Stimulated activated CD4-positive, alpha-beta T cell treated with anti-CD3 and anti-CD28 coated beads, TNF-alpha, amount 100 ng/mL, for 4 hours (primary cell): ENCODE data around the gene RBL1.
"Not testable (repeated sequence)": the region's sequence is repeated elsewhere in the genome, so short reads cannot be mapped to it uniquely, and the experiment has no call there.

Experiments used
- DNase-seq, 3 experiments: peaks; one replicate each; pipeline ENCODE4 v3.0.0-alpha.2; 2020; ENCODE audit warnings: low read depth in 3 of 3

RBL1 gene, protein sequence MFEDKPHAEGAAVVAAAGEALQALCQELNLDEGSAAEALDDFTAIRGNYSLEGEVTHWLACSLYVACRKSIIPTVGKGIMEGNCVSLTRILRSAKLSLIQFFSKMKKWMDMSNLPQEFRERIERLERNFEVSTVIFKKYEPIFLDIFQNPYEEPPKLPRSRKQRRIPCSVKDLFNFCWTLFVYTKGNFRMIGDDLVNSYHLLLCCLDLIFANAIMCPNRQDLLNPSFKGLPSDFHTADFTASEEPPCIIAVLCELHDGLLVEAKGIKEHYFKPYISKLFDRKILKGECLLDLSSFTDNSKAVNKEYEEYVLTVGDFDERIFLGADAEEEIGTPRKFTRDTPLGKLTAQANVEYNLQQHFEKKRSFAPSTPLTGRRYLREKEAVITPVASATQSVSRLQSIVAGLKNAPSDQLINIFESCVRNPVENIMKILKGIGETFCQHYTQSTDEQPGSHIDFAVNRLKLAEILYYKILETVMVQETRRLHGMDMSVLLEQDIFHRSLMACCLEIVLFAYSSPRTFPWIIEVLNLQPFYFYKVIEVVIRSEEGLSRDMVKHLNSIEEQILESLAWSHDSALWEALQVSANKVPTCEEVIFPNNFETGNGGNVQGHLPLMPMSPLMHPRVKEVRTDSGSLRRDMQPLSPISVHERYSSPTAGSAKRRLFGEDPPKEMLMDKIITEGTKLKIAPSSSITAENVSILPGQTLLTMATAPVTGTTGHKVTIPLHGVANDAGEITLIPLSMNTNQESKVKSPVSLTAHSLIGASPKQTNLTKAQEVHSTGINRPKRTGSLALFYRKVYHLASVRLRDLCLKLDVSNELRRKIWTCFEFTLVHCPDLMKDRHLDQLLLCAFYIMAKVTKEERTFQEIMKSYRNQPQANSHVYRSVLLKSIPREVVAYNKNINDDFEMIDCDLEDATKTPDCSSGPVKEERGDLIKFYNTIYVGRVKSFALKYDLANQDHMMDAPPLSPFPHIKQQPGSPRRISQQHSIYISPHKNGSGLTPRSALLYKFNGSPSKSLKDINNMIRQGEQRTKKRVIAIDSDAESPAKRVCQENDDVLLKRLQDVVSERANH

DNA sequence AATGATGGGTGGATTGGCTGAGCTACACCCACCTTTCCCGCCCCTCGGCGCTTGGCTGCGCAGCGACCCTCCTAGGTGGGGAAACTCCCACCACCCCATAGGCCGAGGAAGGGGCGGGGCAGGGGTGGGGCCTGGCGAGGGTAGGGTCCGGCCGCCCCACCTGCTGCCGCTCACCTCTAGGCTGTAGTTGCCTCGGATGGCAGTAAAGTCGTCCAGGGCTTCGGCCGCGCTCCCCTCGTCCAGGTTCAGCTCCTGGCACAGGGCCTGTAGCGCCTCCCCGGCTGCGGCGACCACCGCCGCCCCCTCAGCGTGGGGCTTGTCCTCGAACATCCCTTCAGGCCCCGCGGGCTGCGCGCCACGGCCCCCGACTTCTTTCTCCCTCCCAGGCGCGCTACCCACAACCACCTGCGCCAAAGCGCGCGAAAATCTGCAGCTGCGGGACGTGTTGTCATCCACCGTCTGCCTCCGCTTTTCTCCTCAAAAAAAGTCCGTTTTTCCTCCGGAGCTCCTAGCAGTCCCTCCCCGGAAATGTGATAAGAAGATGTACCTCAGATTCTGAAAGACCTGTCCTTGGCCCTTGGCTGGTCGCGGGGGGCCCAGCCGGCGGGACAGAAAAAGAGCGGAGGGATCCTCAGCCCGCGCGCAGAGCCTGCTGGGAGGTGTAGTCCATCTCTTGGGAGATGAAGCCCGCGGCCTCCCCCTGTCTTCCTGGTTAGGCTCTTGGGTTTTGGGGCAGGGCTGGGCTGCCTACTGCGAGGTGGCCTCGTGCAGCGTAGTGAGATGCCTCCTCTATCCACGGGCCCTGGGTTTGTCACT, at the start of gene RBL1:
Gene RBL1, minus strand, starts transcription at position 399 of the 816 bp plus-strand sequence. Its CDS starts 69 bp downstream, at position 330.
- DNase-seq: peak; percentile 67 to 83 (median 72)

DNA sequence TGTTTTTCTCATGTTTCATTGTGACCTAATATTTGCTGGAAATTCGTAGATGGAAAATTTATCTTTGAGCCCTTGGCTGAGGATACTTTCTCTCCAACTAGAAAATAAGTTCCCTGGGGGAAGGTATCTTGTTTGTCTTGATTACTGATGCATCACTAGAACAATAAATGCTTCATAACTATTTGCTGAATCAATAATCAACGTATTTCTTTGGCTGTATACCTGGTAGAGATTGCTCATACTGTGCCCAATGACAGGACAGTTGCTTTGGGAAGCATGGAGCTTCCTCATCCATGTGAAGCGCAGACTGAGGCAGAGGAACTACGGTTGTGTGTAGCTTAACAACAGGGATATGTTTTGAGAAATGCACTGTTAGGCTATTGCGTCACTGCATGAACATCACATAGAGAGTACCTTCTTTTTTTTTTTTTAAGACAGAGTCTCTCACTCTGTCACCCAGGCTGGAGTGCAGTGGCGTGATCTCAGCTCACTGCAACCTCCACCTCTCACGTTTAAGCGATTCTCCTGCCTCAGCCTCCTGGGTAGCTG, 49.1 kb upstream of the RBL1 start:
- no peak for DNase-seq

DNA sequence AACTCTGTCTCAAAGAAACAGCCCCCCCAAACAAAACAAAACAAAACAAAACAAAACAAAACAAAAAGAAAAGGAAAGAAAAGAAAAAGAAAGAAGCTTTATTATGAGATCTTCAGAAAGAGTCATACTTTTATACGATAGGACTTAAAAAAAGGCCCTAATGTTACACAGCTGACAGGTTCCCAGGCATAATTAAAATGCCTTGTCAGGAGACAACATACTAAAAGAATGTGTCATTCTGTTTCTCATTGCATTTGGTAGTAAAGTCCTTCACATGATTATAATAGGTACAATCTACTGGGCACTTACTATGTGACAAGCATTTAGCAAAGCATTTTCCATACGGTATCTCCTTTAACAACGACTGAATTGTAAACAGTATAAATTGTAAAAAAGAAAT, 46.9 kb upstream of the RBL1 start:
- no peak for DNase-seq

DNA sequence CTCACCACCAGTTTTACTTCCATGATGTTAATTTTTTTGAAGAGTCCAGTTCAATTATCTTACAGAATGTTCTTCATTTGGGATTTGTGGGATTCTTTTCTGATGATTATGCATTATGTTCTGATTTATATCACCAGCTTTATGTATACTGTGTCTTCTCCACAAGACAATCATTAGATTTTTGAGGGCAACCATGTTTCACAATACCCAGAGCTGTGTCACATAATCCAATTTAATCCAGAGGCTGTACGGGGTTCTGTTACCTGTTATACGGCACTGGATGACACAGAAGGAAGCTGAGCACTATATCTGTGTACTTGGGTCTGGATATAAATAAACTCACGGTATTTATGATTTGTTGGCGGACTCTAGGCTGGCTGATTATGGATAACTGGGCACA, 41.8 kb upstream of the RBL1 start:
- DNase-seq: no peak

DNA sequence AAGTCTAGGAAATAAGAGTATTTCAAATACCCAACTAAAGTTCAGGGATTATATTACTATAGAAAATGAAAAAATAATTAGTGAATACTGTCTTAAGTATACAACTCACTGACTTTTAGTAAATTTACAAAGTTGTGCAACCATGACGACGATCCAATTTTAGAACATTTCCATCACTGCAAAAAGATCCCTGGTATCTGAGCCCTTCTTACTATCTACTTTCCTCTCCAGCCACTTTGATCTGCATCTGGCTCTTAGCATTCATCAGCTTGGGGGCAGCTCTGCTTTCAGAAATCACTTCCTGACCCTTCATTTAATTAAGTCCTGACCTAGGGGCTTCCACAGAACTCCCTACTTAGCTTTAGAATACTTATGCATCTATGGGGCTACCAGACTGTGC, 38.2 kb upstream of the RBL1 start:
- no peak for DNase-seq

DNA sequence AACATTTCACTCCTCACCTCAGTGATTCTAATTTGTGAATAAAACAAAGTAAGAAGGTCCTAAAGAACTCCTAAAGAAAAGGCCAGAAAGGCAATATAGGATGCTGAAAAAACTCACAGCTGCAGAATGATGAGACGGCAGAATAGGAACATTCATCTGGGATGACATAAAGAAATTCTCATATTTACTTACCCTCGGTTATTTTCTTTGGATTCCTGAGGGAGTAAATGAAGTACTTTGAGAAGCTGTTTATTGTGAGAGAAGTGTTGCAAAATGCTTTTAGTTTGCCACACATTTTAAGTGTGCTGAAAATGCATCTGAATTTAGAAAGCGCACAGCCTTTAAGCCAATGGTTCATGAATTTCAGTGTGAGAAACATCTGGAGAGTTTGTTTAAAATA, 35.7 kb upstream of the RBL1 start:
- DNase-seq: no peak

DNA sequence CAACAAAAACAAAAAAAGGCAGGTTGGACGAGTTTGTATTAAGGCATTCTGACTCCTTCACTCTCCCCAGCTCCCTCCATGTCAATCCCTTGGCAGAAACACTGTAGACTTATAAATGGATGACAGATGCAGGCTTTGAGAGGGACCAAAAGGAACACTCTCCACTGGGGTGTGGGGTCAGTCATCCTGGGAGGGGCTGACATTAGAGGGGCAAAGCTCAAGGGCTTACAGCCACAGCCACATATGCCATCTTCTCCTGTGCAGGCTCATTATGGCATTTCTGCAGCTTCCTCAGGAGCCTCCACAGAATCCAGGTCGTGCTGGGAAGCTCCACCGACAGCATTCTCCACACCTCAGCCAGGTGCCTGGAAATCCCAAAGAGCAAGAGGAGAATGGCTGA, 33.0 kb upstream of the RBL1 start:
- no peak for DNase-seq

DNA sequence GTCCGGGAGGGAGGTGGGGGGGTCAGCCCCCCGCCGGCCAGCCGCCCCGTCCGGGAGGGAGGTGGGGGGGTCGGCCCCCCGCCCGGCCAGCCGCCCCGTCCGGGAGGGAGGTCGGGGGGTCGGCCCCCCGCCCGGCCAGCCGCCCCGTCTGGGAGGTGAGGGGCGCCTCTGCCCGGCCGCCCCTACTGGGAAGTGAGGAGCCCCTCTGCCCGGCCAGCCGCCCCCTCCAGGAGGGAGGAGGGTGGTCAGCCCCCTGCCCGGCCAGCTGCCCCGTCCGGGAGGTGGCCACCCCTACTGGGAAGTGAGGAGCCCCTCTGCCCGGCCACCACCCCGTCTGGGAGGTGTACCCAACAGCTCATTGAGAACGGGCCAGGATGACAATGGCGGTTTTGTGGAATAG, 30.5 kb upstream of the RBL1 start:
- DNase-seq: not testable (repeated sequence)

DNA sequence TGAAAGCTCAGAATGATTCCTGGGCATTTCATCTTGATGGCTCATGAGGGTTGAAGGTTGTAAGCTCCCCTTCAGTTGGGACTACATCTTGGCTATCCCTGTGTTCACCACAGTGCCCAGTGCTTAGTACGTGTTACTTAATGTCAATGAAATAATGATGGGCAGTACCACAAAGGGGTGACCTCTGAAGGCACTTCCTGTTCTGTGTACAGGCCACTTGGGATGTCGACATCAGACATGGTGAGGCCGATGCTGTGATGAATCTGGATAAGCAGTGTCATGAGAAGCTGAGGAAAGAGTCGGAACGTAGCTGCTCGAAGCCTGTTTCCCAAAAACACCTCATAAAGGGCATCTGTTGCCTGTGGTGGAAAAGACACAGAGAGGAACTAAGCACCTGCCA, 27.6 kb upstream of the RBL1 start:
- DNase-seq: no peak

DNA sequence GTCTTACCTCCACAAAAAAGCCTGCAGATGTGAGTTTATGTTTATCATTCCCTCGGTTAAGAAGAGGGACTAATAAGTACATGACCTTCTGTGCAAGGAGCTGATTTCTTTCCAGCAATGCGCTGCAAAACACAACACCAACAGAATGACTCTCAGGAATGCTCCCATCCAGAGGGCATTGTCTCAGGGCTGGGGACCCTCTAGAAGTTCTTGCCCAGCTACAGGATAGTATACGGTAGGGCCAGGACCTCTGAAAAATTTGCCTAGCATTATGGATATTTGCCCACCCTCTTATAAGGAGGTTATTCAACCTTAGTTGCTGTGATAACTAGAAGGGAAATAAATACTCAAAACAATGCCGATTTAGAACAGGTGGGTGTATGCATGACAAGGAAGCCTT, 24.7 kb upstream of the RBL1 start:
- no peak for DNase-seq

DNA sequence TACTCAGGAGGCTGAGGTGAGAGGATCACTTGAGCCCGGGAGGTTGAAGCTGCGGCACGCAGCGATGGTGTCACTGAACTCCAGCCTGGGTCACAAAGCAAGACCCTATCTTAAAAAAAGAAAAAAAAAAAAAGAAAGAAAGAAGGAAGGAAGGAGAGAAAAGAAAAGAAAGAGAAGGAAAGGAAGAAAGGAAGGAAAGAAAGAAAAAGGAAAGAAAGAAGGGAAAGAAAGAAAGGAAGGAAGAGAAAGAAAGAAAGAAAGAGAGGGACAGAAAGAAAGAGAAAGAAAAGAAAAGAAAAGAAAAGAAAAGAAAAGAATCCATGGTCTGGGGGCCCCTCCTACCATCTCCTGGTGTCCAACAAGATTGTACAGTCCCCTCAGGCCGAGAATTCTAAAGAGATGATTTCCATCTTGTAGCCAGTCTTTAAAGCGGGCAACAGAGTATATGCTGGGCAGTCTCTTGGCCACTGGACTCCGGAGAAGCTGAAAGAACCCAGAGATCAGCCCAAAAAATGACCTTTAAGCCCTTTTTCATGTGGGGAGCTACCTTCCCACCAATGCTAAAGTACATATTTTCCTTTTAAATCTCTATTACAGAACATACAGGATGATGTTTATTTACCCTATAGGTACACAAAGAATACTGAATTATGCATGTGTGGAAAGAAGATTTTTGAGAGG, 23.7 kb upstream of the RBL1 start:
- no peak for DNase-seq

DNA sequence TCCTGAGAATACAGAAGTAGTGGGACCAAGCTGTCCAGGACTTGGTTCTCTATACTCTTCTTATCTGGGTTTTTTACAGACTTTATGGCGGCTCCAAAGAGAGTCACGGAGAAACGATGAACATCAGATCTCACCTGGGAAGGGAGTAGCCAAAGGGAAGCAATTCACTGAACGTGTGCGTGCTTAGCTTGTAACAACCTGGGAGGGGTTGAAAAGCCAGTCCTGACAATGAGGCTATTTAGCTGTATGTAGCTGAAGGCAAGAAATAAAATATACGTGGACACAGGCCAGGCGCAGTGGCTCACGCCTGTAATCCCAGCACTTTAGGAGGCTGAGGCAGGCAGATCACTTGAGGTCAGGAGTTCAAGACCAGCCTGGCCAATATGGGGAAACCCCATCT, 18.2 kb upstream of the RBL1 start:
- DNase-seq: no peak

DNA sequence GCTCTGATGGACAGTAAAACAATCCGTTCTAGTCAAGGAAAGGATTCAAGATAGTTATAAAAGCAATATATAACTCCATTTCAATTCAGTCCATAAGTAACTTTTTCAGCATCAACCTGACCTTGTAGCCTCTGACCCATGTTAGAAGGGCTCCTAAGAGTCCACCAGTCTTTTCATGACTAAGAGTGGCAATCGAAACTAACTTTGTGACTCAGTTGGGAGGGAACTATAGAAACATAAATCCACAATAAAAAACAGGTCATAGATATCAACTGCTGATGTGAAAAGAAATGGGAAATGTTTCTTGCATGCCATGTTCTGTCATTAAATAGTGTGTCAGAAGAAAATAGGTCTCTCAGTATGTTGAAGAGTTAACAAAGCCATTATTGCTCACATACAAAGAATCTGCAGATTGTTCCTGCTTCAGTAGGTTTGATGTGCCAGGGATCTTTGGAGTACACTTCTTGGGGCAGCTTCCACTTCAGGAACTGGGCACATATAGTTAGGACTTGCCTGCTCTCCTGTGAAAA, 16.2 kb upstream of the RBL1 start:
- no peak for DNase-seq

DNA sequence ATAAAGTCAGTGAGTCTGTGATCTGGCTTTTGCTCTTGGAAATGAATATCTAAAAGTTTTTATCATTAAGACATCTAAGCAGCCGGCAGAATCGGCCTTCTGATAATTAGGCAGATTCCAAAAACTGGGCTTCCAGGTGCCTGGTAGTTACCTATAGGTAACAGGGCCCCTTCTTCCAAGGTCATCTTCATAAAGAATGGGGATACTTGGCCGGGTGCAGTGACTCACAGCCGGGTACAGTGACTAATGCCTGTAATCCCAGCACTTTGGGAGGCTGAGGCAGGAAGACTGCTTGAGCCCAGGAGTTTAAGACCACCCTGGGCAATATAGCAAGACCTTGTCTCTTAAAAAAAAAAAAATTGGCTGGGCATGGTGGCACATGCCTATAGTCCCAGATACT, 12.9 kb upstream of the RBL1 start:
- no peak for DNase-seq

DNA sequence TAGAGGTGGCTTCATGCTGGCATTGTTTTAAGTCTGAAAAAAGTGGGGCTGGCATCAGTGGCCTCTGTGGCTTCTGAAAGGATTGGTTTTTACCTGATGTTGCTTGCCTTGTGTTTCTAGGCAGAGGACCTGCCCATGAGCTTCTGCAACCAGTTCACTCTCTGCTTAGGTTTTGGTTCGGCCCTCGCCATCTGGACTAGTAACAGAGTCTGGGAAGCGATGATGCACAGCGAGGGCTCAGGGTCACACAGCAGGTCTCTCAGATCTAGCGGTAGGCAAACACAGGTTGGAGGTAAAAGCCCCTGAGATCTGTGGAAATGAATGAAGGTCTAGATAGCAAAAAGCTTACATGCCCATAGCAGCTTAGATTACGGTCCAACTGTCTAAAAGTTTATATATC, 6.8 kb upstream of the RBL1 start:
- DNase-seq: no peak

DNA sequence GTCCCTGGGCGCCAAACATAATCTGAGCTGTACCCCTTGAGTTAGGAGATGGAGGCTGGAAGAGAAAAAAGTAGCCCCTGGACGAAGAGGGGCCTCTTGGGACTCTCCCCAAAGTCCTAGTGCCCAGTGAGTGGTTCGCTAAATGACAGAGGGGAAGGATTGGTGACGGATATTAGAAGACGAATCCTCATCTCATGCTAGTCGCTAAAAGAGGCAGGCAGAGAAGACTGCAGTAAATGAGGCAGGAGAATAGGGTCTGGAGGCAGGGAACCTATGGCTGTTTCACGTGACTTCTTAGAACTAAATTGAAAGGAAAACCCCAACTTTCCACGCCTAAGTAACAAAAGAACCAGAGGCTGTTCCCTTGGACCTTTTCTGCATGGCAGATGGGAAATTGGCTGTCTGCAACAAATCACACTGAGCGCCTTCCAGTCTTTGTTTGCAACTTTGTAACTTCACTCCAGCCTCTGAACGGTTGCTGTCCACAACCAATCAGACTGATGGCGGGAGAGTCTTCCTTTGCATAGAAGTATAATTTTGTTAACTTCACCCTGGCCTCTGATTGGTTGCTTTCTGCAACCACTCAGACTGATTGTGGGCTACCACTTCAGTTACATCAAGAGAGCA, 731 bp upstream of the RBL1 start:
- no peak for DNase-seq

DNA sequence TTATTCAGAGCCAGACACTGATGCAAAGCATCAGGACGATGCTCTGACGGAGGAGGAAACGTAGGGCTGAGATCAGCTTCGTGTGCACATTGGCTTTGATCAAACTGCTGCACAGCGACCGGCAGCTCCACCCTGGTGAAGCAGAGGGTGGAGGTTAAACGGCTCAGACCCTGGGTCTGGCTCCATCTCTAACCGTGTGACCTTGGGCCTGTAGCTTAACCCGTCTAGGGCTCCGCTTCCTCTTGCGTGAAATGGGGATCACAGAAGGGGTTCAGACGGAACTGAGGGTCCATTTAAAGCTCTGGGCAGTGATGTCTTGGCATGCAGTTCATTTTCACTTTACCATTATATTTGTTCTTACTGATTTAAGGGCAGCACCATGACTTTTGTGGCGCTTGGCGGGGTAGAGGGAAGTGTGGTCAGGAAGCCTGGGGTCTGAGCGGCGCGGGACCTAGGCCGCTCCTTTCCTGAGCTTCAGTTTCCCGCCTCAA, 644 bp downstream of the RBL1 start:
- no peak for DNase-seq

DNA sequence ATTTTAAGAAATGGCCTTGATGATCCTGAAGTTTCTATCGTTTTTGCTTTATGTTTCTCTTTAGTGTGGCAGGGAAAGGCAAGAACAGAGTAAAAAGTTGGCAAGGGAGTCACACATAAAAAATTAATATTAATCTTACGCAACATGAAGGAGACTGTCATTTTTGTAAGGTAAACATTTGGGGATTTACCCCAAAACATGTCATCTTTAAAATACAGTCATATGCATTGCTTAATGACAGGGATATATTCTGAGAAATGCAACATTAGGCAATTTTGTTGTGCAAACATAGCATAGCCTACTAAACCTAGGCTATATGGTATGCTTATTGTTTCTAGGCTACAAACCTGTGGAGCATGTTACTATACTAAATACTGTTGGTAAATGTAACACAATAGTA, 5.4 kb downstream of the RBL1 start:
- DNase-seq: no peak

DNA sequence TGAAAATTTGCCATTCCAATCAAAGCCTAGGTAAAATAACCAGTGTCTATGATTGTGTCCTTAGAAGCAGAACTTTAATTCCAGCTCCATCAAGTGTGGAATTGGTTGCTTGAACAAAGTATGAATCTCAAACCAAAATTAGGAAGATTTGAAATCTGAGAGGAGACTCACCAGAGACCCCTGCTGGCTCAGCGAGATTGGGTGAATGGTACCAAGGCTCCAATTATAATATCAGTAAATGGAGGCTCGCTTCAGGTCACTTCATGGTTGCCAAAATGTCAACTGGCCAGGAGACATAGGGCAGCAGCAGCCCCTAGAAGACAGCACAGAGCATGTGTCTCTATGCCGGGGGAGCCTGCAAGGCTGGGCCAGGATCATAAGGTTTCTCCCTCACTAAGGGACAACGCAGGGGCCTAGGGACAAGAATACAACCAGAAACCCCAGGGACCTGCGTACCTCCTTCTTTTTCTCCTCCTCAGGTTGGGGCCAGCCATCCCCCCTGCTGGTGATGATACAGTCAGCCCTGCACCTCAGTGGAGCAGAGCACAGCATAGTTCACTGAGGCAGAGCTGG, 14.0 kb downstream of the RBL1 start:
- peak in 2 of 3 experiments; percentile 18 to 21 for DNase-seq

DNA sequence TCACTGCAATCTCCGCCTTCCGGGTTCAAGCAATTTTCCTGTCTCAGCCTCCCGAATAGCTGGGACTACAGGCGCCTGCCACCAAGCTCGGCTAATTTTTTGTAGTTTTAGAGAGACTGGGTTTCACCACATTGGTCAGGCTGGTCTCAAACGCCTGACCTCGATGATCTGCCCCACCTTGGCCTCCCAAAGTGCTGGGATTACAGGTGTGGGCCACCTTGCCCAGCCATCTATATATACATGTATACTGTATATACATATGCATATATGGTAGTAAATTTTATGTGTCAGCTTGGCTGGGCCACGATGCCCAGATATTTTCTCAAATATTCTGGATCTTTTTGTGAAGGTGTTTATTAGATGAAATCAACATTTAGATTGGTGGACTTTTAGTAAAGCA, 18.8 kb downstream of the RBL1 start:
- no peak for DNase-seq
